ENCODE data around the gene FOXA3. TPM values are rescaled to one million over a fixed set of nuclear protein-coding genes. Genes with fewer than 3 reads are reported as not detected.

FOXA3 gene
- total and polyA plus RNA-seq, 9 donors, result 0.04 to 0.26 TPM; not detected in 7

DNA sequence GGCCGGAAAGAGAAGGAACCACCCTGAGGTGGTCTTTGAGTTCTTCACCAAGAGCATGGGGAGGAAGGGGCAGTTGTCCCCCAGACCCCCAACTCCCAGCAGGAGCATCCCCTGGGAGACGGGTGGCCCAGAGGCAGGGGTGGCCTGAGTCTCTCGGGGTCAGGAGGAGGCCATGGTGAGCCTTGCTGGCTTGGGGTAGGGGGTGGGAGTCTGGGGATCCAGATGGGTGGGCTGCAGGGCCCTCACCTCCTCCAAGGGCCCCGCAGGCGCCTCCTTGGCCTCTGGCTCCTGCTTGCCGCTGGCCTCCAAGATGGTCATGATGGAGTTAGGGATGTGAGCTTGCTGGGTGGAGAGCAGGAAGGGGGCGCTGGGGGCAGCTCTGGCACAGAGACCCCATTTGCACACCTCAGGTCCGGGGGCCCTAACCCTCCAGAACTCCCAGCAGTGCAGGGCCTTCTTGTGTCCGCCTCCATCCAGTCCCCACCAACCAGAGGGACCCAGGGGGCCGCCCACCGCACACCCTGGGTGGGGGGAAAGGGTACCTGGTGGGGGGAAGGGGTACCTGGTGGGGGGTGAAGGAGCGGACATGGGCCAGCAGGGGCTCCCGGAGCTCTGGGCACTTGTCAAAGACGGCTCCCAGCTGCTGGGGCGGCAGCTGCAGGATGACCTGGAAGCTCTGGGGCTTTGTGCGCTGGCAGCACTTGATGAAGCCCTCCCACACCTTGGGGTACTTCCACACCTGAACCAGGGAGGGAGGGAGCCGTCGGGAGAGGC, 47.7 kb upstream of the FOXA3 start:
- 65 to 69% (median 67%) methylated on average over 15 to 18 of the region's 18 CpGs for WGBS, 3 donors
- Histone ChIP-seq H3K27me3 (no peaks in the 10 kb centered on the region), H3K4me1 (ENCODE audit: insufficient read depth) (peaks cover 5% of the 10 kb centered on the region), H3K4me3 (no peak overlapping the region), H3K36me3 (no peaks in the 10 kb centered on the region), H3K9me3 (no peaks in the 10 kb centered on the region), H3K27ac (no peak overlapping the region)
- no peak for TF ChIP-seq POLR2A (IDR thresholded peaks at IDR 0.05)
- TF ChIP-seq, protein P1, sequence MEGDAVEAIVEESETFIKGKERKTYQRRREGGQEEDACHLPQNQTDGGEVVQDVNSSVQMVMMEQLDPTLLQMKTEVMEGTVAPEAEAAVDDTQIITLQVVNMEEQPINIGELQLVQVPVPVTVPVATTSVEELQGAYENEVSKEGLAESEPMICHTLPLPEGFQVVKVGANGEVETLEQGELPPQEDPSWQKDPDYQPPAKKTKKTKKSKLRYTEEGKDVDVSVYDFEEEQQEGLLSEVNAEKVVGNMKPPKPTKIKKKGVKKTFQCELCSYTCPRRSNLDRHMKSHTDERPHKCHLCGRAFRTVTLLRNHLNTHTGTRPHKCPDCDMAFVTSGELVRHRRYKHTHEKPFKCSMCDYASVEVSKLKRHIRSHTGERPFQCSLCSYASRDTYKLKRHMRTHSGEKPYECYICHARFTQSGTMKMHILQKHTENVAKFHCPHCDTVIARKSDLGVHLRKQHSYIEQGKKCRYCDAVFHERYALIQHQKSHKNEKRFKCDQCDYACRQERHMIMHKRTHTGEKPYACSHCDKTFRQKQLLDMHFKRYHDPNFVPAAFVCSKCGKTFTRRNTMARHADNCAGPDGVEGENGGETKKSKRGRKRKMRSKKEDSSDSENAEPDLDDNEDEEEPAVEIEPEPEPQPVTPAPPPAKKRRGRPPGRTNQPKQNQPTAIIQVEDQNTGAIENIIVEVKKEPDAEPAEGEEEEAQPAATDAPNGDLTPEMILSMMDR (IDR thresholded peaks at IDR 0.05), result no peak
- no peak for TF ChIP-seq EP300 (IDR thresholded peaks at IDR 0.05)
- peak in 1 of 5 donors; percentile 52 for DNase-seq
- intact Hi-C loops (cut with DNase I), result loop anchor here in 1 of 4 donors (10.0 kb wide), 1 partner anchor 68 kb away; the partner anchor contains the start of gene IRF2BP1

DNA sequence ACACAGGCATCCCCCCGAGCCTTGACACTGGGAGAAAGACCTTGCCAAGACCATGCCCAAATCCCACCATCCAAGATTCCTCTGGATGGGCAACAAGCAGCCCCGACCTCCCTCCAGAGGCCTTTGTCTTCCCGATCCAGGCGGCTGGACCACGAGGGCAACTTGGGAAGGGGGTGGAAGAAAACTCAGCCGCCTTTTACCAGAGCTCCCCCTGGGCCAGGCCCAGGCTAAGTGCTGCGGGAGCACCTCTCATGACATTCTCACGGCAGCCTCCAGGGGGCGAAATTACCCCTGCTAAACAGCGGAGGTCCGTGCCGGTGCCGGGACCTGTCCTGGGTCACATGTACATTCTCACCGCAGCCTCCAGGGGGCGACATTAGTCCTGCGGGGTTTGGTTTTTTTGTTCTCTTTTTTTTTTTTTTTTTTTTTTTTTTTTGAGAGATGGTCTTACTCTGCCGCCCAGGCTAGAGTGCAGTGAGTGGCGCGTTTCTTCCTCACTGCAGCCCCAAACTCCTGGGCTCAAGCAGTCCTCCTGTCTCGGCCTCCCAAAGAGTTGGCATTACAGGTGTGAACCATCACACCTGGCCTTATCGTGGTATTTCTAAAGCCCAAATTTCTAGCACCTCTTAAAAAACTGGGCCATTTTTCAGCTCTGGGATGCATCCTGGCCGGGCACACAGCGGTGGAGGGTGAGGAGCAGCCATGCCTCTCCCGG, 47.0 kb upstream of the FOXA3 start:
- H3K4me1 ChIP-seq (ENCODE audit: insufficient read depth), result peaks cover 5% of the 10 kb centered on the region
- TF ChIP-seq POLR2A (IDR thresholded peaks at IDR 0.05), result no peak
- TF ChIP-seq, protein P1 (IDR thresholded peaks at IDR 0.05), result peak; percentile 90 to 98 (median 90)
- no peak for TF ChIP-seq EP300 (IDR thresholded peaks at IDR 0.05)
- DNase-seq, result peak; percentile 90 to 96 (median 94)
- H3K4me3 ChIP-seq, result no peak overlapping the region
- H3K27ac ChIP-seq, result no peak overlapping the region
- no peaks in the 10 kb centered on the region for H3K27me3 ChIP-seq
- intact Hi-C loops (cut with DNase I), result loop anchor here in 1 of 4 donors (10.0 kb wide), 1 partner anchor 68 kb away; the partner anchor contains the start of gene IRF2BP1
- WGBS, 3 donors, result 18 to 25% (median 24%) methylated on average over 24 of the region's 24 CpGs
- no peaks in the 10 kb centered on the region for H3K36me3 ChIP-seq
- H3K9me3 ChIP-seq, result no peaks in the 10 kb centered on the region

DNA sequence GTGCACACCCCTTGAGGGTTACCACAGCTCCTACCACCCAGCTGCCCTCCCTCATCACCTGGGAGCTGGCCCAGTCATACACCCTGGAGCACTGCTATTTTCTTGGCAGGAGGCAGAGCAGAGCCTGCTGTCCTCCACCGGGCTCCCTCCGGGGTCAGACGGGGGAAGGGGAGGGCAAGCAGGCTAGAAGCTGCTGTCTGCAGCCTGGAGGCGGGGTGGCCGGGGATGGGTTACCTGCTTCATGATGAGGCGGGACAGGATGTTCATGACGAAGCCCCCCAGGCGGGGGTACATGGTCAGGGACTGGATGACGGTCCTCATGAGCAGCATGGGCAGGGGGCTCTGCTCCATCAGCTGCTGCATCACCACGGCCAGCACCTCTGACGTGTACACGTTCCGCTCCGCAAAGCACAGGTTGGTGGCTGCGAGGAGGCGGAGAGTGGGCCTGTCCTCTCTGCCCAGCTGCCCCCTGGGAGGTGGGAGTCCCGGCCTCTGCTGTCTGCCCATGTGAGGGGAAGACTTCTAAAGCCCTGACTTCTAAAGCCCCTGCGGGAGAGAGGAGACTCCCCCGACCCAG, 46.3 kb upstream of the FOXA3 start:
- peaks cover 5% of the 10 kb centered on the region for H3K4me1 ChIP-seq (ENCODE audit: insufficient read depth)
- TF ChIP-seq EP300 (IDR thresholded peaks at IDR 0.05), result no peak
- TF ChIP-seq POLR2A (IDR thresholded peaks at IDR 0.05), result no peak
- TF ChIP-seq, protein P1 (IDR thresholded peaks at IDR 0.05), result no peak
- no peak for DNase-seq
- no peaks in the 10 kb centered on the region for H3K27me3 ChIP-seq
- H3K9me3 ChIP-seq, result no peaks in the 10 kb centered on the region
- WGBS, 3 donors, result 68 to 69% (median 69%) methylated on average over 18 to 19 of the region's 19 CpGs
- intact Hi-C loops (cut with DNase I), result loop anchor here in 1 of 4 donors (10.0 kb wide), 1 partner anchor 67 kb away; the partner anchor contains the start of gene IRF2BP1
- no peaks in the 10 kb centered on the region for H3K36me3 ChIP-seq
- no peak overlapping the region for H3K4me3 ChIP-seq
- no peak overlapping the region for H3K27ac ChIP-seq

DNA sequence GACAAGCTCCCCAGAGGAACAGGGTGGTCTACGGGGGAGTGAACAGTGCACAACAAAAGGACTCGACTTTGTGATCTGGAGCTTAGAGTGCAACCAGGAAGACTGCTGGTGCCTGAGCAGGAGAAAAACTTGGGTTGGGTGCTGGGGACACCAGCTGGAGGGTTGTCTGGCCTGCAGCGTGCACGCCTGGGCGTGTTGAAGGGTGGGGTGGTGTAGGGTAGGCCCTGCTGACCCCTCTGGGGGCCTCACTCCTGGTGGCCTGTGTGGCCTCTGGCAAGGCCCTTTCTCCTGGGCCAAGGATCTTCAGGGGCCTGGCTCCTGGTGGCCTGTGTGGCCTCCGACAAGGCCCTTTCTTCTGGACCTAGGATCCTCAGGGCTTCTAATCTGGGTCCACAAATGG, 44.4 kb upstream of the FOXA3 start:
- TF ChIP-seq, protein P1 (IDR thresholded peaks at IDR 0.05), result no peak
- TF ChIP-seq POLR2A (IDR thresholded peaks at IDR 0.05) (no peak), EP300 (IDR thresholded peaks at IDR 0.05) (no peak)
- 73 to 80% (median 77%) methylated on average over 6 of the region's 6 CpGs for WGBS, 3 donors
- no peaks in the 10 kb centered on the region for H3K36me3 ChIP-seq
- H3K27ac ChIP-seq, result no peak overlapping the region
- no peak for DNase-seq
- no peaks in the 10 kb centered on the region for H3K27me3 ChIP-seq
- H3K4me1 ChIP-seq (ENCODE audit: insufficient read depth), result peaks cover 5% of the 10 kb centered on the region
- H3K9me3 ChIP-seq, result no peaks in the 10 kb centered on the region
- H3K4me3 ChIP-seq, result no peak overlapping the region
- intact Hi-C loops (cut with DNase I), result loop anchor here in 1 of 4 donors (10.0 kb wide), 1 partner anchor 65 kb away; the partner anchor contains the start of gene IRF2BP1
